Measurements from ENCODE around the gene AMER2.

Gene AMER2

GRCh38 chr13:25178070-25178469 is 6.0 kb upstream of the AMER2 start:
- no peak for TF ChIP-seq TCF12 (IDR thresholded peaks at IDR 0.05; ENCODE audit: low read depth)
- no peak for TF ChIP-seq RAD21 (IDR thresholded peaks at IDR 0.05; ENCODE audit: low read depth)
- TF ChIP-seq TAF1 (IDR thresholded peaks at IDR 0.05; ENCODE audit: low read depth), result no peak
- no peak for TF ChIP-seq USF1 (IDR thresholded peaks at IDR 0.05)
- TF ChIP-seq MAX (IDR thresholded peaks at IDR 0.05), result no peak
- TF ChIP-seq EP300 (IDR thresholded peaks at IDR 0.05; ENCODE audit: borderline replicate concordance), result no peak
- no peak for TF ChIP-seq CEBPB (IDR thresholded peaks at IDR 0.05)
- TF ChIP-seq YY1 (IDR thresholded peaks at IDR 0.05; ENCODE audit: low read depth), result no peak
- no peak for TF ChIP-seq EGR1 (IDR thresholded peaks at IDR 0.05)
- TF ChIP-seq TEAD4 (IDR thresholded peaks at IDR 0.05), result no peak
- TF ChIP-seq REST (IDR thresholded peaks at IDR 0.05; ENCODE audit: low read depth), result no peak
- TF ChIP-seq NFIC (IDR thresholded peaks at IDR 0.05), result no peak
- TF ChIP-seq ZBTB7A (IDR thresholded peaks at IDR 0.05; ENCODE audit: low read depth), result no peak
- no peak for TF ChIP-seq CREB1 (IDR thresholded peaks at IDR 0.05; ENCODE audit: low read depth)
- no peak for TF ChIP-seq FOXM1 (IDR thresholded peaks at IDR 0.05; ENCODE audit: borderline replicate concordance, low read depth)

- TF ChIP-seq CREB1 (IDR thresholded peaks at IDR 0.05; ENCODE audit: low read depth), result no peak
- no peak for TF ChIP-seq EP300 (IDR thresholded peaks at IDR 0.05; ENCODE audit: borderline replicate concordance)
- TF ChIP-seq TEAD4 (IDR thresholded peaks at IDR 0.05), result no peak
- no peak for TF ChIP-seq MAX (IDR thresholded peaks at IDR 0.05)
- no peak for TF ChIP-seq YY1 (IDR thresholded peaks at IDR 0.05; ENCODE audit: low read depth)
Observed at GRCh38 chr13:25177636-25178035, 5.5 kb upstream of the AMER2 start.

GRCh38 chr13:25177012-25177411 is 4.9 kb upstream of the AMER2 start:
- TF ChIP-seq CEBPB (IDR thresholded peaks at IDR 0.05) (no peak), ZBTB7A (IDR thresholded peaks at IDR 0.05; ENCODE audit: low read depth) (no peak), REST (IDR thresholded peaks at IDR 0.05; ENCODE audit: low read depth) (no peak), MAX (IDR thresholded peaks at IDR 0.05) (no peak), FOXM1 (IDR thresholded peaks at IDR 0.05; ENCODE audit: borderline replicate concordance, low read depth) (no peak), RAD21 (IDR thresholded peaks at IDR 0.05; ENCODE audit: low read depth) (no peak), TCF12 (IDR thresholded peaks at IDR 0.05; ENCODE audit: low read depth) (no peak), YY1 (IDR thresholded peaks at IDR 0.05; ENCODE audit: low read depth) (no peak), EP300 (IDR thresholded peaks at IDR 0.05; ENCODE audit: borderline replicate concordance) (no peak), TAF1 (IDR thresholded peaks at IDR 0.05; ENCODE audit: low read depth) (no peak), CREB1 (IDR thresholded peaks at IDR 0.05; ENCODE audit: low read depth) (no peak), NFIC (IDR thresholded peaks at IDR 0.05) (no peak), USF1 (IDR thresholded peaks at IDR 0.05) (no peak), TEAD4 (IDR thresholded peaks at IDR 0.05) (no peak), EGR1 (IDR thresholded peaks at IDR 0.05) (no peak)

GRCh38 chr13:25175431-25175830 is 3.3 kb upstream of the AMER2 start:
- no peak for TF ChIP-seq TAF1 (IDR thresholded peaks at IDR 0.05; ENCODE audit: low read depth)
- TF ChIP-seq EGR1 (IDR thresholded peaks at IDR 0.05), result no peak
- no peak for TF ChIP-seq YY1 (IDR thresholded peaks at IDR 0.05; ENCODE audit: low read depth)
- no peak for TF ChIP-seq TEAD4 (IDR thresholded peaks at IDR 0.05)
- no peak for TF ChIP-seq USF1 (IDR thresholded peaks at IDR 0.05)
- TF ChIP-seq CEBPB (IDR thresholded peaks at IDR 0.05), result no peak
- TF ChIP-seq CREB1 (IDR thresholded peaks at IDR 0.05; ENCODE audit: low read depth), result no peak
- no peak for TF ChIP-seq TCF12 (IDR thresholded peaks at IDR 0.05; ENCODE audit: low read depth)
- no peak for TF ChIP-seq REST (IDR thresholded peaks at IDR 0.05; ENCODE audit: low read depth)
- no peak for TF ChIP-seq EP300 (IDR thresholded peaks at IDR 0.05; ENCODE audit: borderline replicate concordance)
- no peak for TF ChIP-seq MAX (IDR thresholded peaks at IDR 0.05)
- TF ChIP-seq FOXM1 (IDR thresholded peaks at IDR 0.05; ENCODE audit: borderline replicate concordance, low read depth), result no peak
- no peak for TF ChIP-seq ZBTB7A (IDR thresholded peaks at IDR 0.05; ENCODE audit: low read depth)
- no peak for TF ChIP-seq RAD21 (IDR thresholded peaks at IDR 0.05; ENCODE audit: low read depth)
- TF ChIP-seq NFIC (IDR thresholded peaks at IDR 0.05), result no peak

Data from Ishikawa (cell line).